ENCODE results near the gene GNGT2.

GNGT2 gene

DNA sequence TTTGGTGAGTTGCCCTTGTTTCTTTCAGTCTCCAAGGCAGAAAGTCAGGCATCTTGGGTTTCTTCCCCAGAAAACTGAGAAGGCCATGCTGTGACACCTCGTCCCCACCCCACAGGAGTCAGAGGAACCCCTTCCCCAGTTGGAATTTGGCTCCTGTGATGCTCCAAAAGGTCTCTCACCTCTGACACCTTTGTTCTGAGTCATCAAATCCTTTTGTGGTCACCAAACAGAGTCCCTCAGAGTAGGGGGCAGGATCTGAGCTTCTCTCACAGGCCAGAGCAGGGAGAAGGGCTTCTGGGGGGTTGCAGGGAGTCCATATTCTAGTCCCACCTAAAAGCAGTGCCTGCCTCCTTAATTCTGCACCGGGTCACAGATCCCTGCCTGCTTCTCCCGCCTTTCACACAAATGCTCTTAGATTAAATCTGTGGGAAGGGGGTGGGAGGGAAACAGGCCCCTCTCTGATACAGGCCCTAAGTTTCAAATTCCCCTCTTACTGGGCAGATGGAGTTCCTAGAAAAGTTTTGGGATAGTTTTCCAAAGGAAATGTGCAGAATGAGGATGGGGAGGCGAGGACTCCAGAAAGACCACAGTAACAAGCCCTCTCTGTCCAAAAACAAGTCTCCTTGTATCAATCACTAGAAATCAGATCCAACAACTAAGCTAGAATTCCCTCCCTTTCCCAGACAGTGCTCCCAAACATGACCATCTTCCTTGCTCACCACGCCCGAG, 18.9 kb upstream of the GNGT2 start:
- Histone ChIP-seq H3K27ac (ENCODE audit: low read length) (no peak overlapping the region), H3K4me3 (ENCODE audit: low read length) (no peak overlapping the region), H3K9me3 (ENCODE audit: control insufficient read depth, insufficient read depth, low read length) (no peaks in the 10 kb centered on the region), H3K36me3 (ENCODE audit: control insufficient read depth, insufficient read depth, low read length) (no peaks in the 10 kb centered on the region), H3K4me1 (ENCODE audit: control insufficient read depth, insufficient read depth, low read length) (peaks cover 3% of the 10 kb centered on the region; the same call in 1 of the 2 replicates), H3K27me3 (ENCODE audit: control insufficient read depth, insufficient read depth, low read length) (peaks cover 21% of the 10 kb centered on the region; the same call in 1 of the 2 replicates)
- DNase-seq (ENCODE audit: low read depth, low spot score): no peak
- no CpG with 5 or more reads among the region's 6 CpGs for WGBS (ENCODE audit: insufficient coverage, insufficient read length)

DNA sequence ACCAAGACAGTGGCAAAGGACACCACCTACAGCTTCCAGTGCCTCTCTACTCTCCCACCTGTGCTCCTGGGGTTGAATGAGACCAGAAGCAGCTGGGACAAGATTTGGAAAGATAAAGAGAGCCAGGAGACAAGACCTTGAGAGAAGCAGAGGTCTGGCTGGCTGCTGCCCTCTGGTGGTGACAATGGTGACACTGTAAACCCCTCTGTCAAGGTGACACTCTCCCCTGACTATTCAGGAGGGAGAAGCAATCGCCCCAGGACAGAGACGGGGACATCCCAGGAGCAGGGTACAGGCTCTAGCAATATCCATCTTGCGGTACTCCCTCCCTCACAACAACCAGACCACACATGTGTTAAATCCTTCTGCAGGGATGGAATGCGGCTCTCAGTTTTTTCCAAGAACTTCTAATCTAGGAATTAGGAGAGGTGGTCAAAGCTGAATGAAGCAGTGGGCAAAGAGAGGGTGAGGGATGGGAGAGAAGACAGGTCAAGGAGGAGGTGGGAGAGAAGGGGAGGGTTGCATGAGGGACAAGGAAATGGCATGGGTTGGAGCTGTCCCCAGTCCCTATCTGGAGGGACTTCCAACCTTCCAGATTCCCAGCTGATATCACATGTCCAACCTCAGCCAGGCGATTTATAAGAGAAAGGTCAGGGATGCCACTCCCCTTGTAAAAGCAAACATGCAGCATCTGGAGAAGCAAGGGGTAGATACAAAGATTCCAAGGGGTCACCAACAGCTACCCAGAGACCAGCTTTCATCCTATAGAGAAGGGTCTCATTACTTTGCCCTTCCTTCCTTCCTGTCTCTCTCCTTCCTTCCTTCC, 17.3 kb upstream of the GNGT2 start:
- no peak for DNase-seq (ENCODE audit: low read depth, low spot score)
- Histone ChIP-seq H3K4me3 (ENCODE audit: low read length) (no peak overlapping the region), H3K27me3 (ENCODE audit: control insufficient read depth, insufficient read depth, low read length) (peaks cover 25% of the 10 kb centered on the region; the same call in 1 of the 2 replicates), H3K9me3 (ENCODE audit: control insufficient read depth, insufficient read depth, low read length) (no peaks in the 10 kb centered on the region), H3K27ac (ENCODE audit: low read length) (no peak overlapping the region), H3K36me3 (ENCODE audit: control insufficient read depth, insufficient read depth, low read length) (no peaks in the 10 kb centered on the region), H3K4me1 (ENCODE audit: control insufficient read depth, insufficient read depth, low read length) (peaks cover 5% of the 10 kb centered on the region; the same call in 1 of the 2 replicates)
- no CpG with 5 or more reads among the region's 5 CpGs for WGBS (ENCODE audit: insufficient coverage, insufficient read length)

DNA sequence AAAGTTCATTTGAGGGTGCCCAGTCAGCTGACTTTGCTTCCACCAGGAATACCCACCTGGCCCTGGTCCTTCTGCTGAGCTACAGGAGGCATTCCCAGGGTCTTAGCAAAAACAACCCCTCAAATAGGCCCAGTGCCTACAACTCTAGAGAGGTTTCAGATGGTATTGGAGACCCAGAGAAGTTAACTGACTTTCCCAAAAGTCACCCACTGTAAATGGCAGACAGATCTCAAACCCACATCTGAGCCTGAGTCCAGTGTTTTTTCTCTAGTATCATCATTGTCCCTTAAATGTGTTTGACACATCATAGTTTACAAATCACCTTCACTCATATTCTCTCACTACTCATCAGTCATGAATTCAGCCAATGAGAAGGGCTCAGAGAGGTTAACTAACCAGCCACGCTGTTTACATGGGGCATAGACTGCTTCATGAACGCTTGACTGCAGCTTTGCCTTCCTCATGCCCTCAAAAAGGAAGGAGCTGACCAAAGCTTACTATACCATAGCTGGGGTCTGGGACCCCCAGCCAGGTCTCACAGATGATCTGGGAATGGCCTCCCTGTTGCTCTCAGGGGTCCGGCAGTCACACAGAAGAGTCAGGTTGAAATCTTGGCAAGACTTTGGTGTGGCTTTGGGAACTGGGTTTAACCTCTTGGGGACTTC, 16.5 kb upstream of the GNGT2 start:
- peaks cover 26% of the 10 kb centered on the region; the same call in 1 of the 2 replicates for H3K27me3 ChIP-seq (ENCODE audit: control insufficient read depth, insufficient read depth, low read length)
- no peak overlapping the region for H3K4me3 ChIP-seq (ENCODE audit: low read length)
- H3K4me1 ChIP-seq (ENCODE audit: control insufficient read depth, insufficient read depth, low read length): peaks cover 5% of the 10 kb centered on the region; the same call in 1 of the 2 replicates
- no peak for DNase-seq (ENCODE audit: low read depth, low spot score)
- no peaks in the 10 kb centered on the region for H3K36me3 ChIP-seq (ENCODE audit: control insufficient read depth, insufficient read depth, low read length)
- no peak overlapping the region for H3K27ac ChIP-seq (ENCODE audit: low read length)
- H3K9me3 ChIP-seq (ENCODE audit: control insufficient read depth, insufficient read depth, low read length): no peaks in the 10 kb centered on the region
- WGBS (ENCODE audit: insufficient coverage, insufficient read length): no CpG with 5 or more reads among the region's 3 CpGs

DNA sequence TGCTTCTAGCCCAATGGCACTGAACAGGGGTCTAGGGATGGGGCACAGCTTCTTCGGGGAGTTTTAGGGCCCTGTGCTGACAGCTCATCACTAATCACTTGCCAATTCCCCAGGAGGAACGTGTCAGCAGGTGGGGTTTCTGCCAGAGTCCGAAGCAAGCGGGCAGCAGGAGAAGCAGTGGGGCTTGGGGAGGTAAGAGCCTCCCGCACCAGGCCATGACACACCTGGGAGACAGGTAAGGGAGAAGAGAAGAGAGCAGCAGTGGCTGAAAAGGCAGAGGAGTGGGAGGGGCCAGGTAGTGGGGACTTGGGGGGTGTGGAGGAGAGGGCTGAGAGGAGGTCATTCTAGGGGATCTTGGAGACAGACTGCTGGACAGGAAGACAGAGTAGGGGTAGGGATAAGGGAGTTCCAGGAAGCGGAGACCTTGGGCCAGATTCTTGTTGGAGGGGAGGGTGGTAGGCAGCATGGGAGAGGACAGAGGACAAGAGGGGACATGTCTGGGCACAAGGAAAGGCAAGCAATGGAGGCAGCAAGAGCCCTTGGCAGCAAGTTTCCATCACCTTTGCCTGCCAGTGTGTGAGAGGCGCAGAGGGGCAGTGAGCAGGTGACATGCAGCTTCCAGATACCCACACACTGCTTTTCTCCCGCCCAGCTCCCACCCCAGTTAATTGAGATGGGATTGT, 15.3 kb upstream of the GNGT2 start:
- H3K9me3 ChIP-seq (ENCODE audit: control insufficient read depth, insufficient read depth, low read length): no peaks in the 10 kb centered on the region
- no peak overlapping the region for H3K27ac ChIP-seq (ENCODE audit: low read length)
- H3K4me1 ChIP-seq (ENCODE audit: control insufficient read depth, insufficient read depth, low read length): peaks cover 5% of the 10 kb centered on the region; the same call in 1 of the 2 replicates
- WGBS (ENCODE audit: insufficient coverage, insufficient read length): no CpG with 5 or more reads among the region's 8 CpGs
- DNase-seq (ENCODE audit: low read depth, low spot score): no peak
- H3K4me3 ChIP-seq (ENCODE audit: low read length): no peak overlapping the region
- H3K36me3 ChIP-seq (ENCODE audit: control insufficient read depth, insufficient read depth, low read length): no peaks in the 10 kb centered on the region
- H3K27me3 ChIP-seq (ENCODE audit: control insufficient read depth, insufficient read depth, low read length): peaks cover 26% of the 10 kb centered on the region; the same call in 1 of the 2 replicates

DNA sequence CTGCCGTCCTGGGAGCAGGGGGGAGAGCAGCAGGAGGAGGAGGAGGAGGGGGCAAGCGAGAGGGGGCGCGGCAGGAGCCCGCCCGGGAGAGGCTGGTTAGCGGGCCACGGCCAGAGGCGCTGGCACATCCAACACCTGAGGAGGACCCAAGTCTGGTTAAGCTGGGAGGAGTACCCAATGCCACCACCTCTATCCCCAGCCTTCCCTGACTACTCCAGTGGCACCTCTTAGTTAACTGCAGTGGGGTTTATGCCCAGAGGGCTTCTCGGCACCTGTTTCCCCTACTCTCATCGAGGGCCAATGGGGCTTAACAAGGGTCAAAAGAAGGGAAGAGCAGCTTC, 14.6 kb upstream of the GNGT2 start:
- no peak for DNase-seq (ENCODE audit: low read depth, low spot score)
- no peak overlapping the region for H3K27ac ChIP-seq (ENCODE audit: low read length)
- H3K4me1 ChIP-seq (ENCODE audit: control insufficient read depth, insufficient read depth, low read length): peaks cover 5% of the 10 kb centered on the region; the same call in 1 of the 2 replicates
- H3K36me3 ChIP-seq (ENCODE audit: control insufficient read depth, insufficient read depth, low read length): no peaks in the 10 kb centered on the region
- peak overlapping the region; percentile 25; the same call in 1 of the 2 replicates for H3K4me3 ChIP-seq (ENCODE audit: low read length)
- H3K9me3 ChIP-seq (ENCODE audit: control insufficient read depth, insufficient read depth, low read length): no peaks in the 10 kb centered on the region
- WGBS (ENCODE audit: insufficient coverage, insufficient read length): no CpG with 5 or more reads among the region's 11 CpGs
- peaks cover 26% of the 10 kb centered on the region; the same call in 1 of the 2 replicates for H3K27me3 ChIP-seq (ENCODE audit: control insufficient read depth, insufficient read depth, low read length)

DNA sequence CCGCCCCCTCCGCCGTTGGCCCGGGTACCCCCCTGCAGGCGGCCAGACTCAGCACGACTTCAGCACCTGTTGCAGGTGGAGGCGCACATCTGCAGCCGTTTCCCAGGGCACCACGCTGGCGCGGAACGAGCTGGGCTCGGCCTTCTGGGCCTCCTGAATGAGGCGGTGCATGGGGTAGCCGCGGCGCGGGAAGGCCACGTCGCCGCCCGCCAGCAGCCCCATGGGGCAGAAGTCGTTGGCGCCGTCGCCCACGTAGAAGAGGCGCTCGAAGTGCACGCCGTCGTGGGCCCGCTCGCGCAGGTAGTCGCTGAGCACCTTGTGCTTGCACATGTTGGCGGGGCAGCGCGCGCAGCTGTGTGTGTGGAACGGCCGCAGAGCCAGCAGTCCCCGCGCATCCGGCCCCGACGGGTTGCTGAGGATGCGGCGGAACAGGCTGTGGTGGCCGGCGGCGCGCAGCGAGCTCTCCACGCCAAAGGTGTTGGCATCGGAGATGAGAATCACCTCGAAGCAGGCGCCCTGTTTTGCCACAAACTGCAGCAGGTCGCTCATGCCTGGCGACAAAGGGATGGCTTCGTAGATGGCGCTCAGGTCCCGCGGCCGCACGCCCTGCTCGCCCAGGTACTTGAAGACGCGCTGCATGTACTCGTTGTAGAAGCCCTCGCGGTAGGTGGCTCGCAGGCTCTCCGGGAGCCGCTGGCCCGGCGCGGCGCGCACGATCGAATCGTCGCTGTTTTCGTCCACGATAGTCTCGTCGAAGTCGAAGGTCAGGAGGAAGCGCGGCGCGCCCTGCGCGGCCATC, 14.0 kb upstream of the GNGT2 start:
- H3K4me3 ChIP-seq (ENCODE audit: low read length): peak overlapping the region; percentile 25; the same call in 1 of the 2 replicates
- peaks cover 21% of the 10 kb centered on the region; the same call in 1 of the 2 replicates for H3K27me3 ChIP-seq (ENCODE audit: control insufficient read depth, insufficient read depth, low read length)
- peaks cover 5% of the 10 kb centered on the region; the same call in 1 of the 2 replicates for H3K4me1 ChIP-seq (ENCODE audit: control insufficient read depth, insufficient read depth, low read length)
- H3K9me3 ChIP-seq (ENCODE audit: control insufficient read depth, insufficient read depth, low read length): no peaks in the 10 kb centered on the region
- H3K27ac ChIP-seq (ENCODE audit: low read length): no peak overlapping the region
- no peaks in the 10 kb centered on the region for H3K36me3 ChIP-seq (ENCODE audit: control insufficient read depth, insufficient read depth, low read length)
- WGBS (ENCODE audit: insufficient coverage, insufficient read length): no CpG with 5 or more reads among the region's 95 CpGs
- DNase-seq (ENCODE audit: low read depth, low spot score): no peak

DNA sequence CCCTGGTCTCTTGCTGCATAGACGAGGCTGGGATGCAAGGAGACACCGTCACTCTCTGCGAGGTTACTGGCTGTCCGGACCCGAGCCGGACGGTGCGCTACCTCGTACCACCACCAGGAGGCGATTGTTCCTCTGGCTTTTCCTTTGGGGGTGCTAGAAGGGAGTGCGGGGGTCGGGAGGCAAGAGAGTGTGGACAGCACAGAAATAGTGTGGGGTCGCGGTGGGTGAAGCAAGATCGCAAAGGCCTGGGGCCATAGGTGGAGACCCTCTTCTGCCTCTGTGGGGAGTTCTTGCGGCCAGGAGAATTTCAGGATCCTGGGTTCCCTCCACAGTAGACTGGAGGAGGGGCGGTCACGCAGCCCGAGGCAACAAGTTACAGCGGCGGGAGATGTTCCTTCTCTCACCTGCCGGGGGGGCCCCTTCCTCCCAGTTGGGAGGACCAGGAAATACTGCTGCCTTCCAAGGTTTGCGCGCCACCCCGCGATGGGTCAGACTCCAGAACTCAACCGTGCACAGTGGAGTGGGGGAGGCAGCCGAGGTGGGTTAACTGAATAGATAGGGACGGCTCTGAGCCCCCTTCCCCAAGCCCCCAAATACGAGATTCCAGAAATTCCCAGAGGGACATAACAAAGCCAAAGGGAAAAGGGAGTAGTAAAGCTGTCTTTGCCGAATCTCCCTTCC, 13.3 kb upstream of the GNGT2 start:
- H3K4me3 ChIP-seq (ENCODE audit: low read length): peak overlapping the region; percentile 25; the same call in 1 of the 2 replicates
- peaks cover 5% of the 10 kb centered on the region; the same call in 1 of the 2 replicates for H3K4me1 ChIP-seq (ENCODE audit: control insufficient read depth, insufficient read depth, low read length)
- DNase-seq (ENCODE audit: low read depth, low spot score): no peak
- no CpG with 5 or more reads among the region's 31 CpGs for WGBS (ENCODE audit: insufficient coverage, insufficient read length)
- H3K9me3 ChIP-seq (ENCODE audit: control insufficient read depth, insufficient read depth, low read length): no peaks in the 10 kb centered on the region
- H3K27me3 ChIP-seq (ENCODE audit: control insufficient read depth, insufficient read depth, low read length): peaks cover 20% of the 10 kb centered on the region; the same call in 1 of the 2 replicates
- H3K36me3 ChIP-seq (ENCODE audit: control insufficient read depth, insufficient read depth, low read length): no peaks in the 10 kb centered on the region
- no peak overlapping the region for H3K27ac ChIP-seq (ENCODE audit: low read length)

DNA sequence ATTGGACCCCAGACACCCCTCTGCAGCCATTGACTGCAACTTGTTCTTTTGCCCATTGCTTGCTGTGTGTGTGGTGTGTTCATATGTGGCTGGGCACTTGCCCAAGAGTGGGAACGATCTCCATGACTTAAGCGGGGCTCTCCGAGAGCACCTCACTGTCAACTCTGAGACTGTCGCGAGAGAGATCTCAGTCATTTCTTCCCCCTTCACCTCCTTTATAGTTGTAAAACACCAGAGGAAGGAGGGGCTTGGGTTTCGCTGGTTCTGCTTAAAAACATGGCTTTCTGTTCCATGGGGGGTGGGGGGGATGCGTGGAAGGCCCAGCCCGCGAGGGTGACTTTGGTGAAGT, 12.8 kb upstream of the GNGT2 start:
- WGBS (ENCODE audit: insufficient coverage, insufficient read length): no CpG with 5 or more reads among the region's 9 CpGs
- H3K27me3 ChIP-seq (ENCODE audit: control insufficient read depth, insufficient read depth, low read length): peaks cover 20% of the 10 kb centered on the region; the same call in 1 of the 2 replicates

DNA sequence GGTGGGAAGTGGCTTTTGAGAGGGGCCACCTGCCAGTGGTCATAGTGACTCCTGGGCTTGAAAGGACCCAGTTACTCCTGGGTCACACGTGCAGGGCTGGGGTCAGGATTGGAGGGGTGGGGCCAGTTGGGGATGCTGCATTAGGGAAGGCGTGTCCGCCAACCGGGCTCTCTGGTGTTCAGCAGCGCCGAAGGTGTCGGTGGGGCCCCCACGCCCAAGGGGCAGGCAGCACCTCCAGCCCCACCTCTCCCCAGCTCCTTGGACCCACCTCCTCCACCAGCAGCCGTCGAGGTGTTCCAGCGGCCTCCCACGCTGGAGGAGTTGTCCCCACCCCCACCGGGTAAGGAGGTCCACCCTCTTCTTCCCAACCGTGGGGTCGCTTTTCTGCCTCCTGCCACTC, 9.6 kb upstream of the GNGT2 start:
- Histone ChIP-seq H3K4me3 (ENCODE audit: low read length) (no peak overlapping the region), H3K36me3 (ENCODE audit: control insufficient read depth, insufficient read depth, low read length) (no peaks in the 10 kb centered on the region), H3K4me1 (ENCODE audit: control insufficient read depth, insufficient read depth, low read length) (peaks cover 7% of the 10 kb centered on the region), H3K27ac (ENCODE audit: low read length) (no peak overlapping the region), H3K9me3 (ENCODE audit: control insufficient read depth, insufficient read depth, low read length) (no peaks in the 10 kb centered on the region), H3K27me3 (ENCODE audit: control insufficient read depth, insufficient read depth, low read length) (peaks cover 11% of the 10 kb centered on the region; the same call in 1 of the 2 replicates)
- WGBS (ENCODE audit: insufficient coverage, insufficient read length): no CpG with 5 or more reads among the region's 15 CpGs
- no peak for DNase-seq (ENCODE audit: low read depth, low spot score)

More for the DNA sequence above, 12.8 kb upstream of the GNGT2 start:
- Histone ChIP-seq H3K9me3 (ENCODE audit: control insufficient read depth, insufficient read depth, low read length) (no peaks in the 10 kb centered on the region), H3K4me3 (ENCODE audit: low read length) (no peak overlapping the region; the same call in 1 of the 2 replicates), H3K36me3 (ENCODE audit: control insufficient read depth, insufficient read depth, low read length) (no peaks in the 10 kb centered on the region), H3K27ac (ENCODE audit: low read length) (no peak overlapping the region), H3K4me1 (ENCODE audit: control insufficient read depth, insufficient read depth, low read length) (peaks cover 5% of the 10 kb centered on the region; the same call in 1 of the 2 replicates)
- DNase-seq (ENCODE audit: low read depth, low spot score): no peak

All from iPS DF 6.9 (cell line).